NCI-H187 treated with DMSO at 0.1 percent for 48 hours (cell line): Measurements from ENCODE around the gene RPL41.
"Not testable (repeated sequence)": the region's sequence is repeated elsewhere in the genome, so short reads cannot be mapped to it uniquely, and the experiment has no call there.

ENCODE experiments used
- DNase-seq: peaks from one replicate; lab custom pipeline; 2025; lab: John Stamatoyannopoulos, UW

Gene RPL41

GRCh38 chr12:56154818-56155217 lies 38.4 kb downstream of the RPL41 start:
- DNase-seq, result no peak

- DNase-seq, result no peak
These were observed 38.9 kb downstream of the RPL41 start for GRCh38 chr12:56155256-56155845.

GRCh38 chr12:56156464-56157200 lies 40.2 kb downstream of the RPL41 start:
- not testable (repeated sequence) for DNase-seq

- peak; percentile 67 for DNase-seq
These were observed 41.0 kb downstream of the RPL41 start for GRCh38 chr12:56157201-56158028.

GRCh38 chr12:56158029-56158925 lies 41.8 kb downstream of the RPL41 start, which contains the start of gene MYL6:
Gene MYL6 (plus strand): TSS chr12:56158359. CDS start chr12:56158402, 43 bp downstream.
- peak; percentile 90 for DNase-seq

- DNase-seq, result no peak
These were observed 42.6 kb downstream of the RPL41 start for GRCh38 chr12:56158926-56159461.

GRCh38 chr12:56159482-56160192 lies 43.2 kb downstream of the RPL41 start:
- DNase-seq, result no peak

- DNase-seq, result no peak
These were observed 43.8 kb downstream of the RPL41 start for GRCh38 chr12:56160193-56160763.

- no peak for DNase-seq
These were observed 44.7 kb downstream of the RPL41 start for GRCh38 chr12:56160894-56161689.

- no peak for DNase-seq
These were observed 45.4 kb downstream of the RPL41 start for GRCh38 chr12:56161690-56162351.

GRCh38 chr12:56162468-56163290 lies 46.2 kb downstream of the RPL41 start:
- DNase-seq, result no peak

- DNase-seq, result no peak
These were observed 47.3 kb downstream of the RPL41 start for GRCh38 chr12:56163533-56164344.

- DNase-seq, result no peak
These were observed 47.9 kb downstream of the RPL41 start for GRCh38 chr12:56164345-56164729.

- DNase-seq, result no peak
These were observed 48.9 kb downstream of the RPL41 start for GRCh38 chr12:56165369-56165768.
